Right ventricle myocardium inferior (tissue), 1 donor: Measurements from ENCODE around the gene TESK1. TPM values are rescaled to one million over a fixed set of nuclear protein-coding genes. Genes with fewer than 3 reads are reported as not detected.

Experiments
- ATAC-seq: fragments of 200-7000 bp; cut with Tn5 transposase; one replicate; pipeline ENCODE4 v1.9.1; 2020; ENCODE audit warnings: mild to moderate bottlenecking, moderate library complexity
- DNase-seq: peaks from one replicate; pipeline ENCODE4 v3.0.0; 2021; ENCODE audit errors: missing footprints
- intact Hi-C: fragments of 100-400 bp; cut with DNase I; formaldehyde crosslinking; loops from one replicate; pipeline ENCODE4 v1.11.0; 2022
- long read RNA-seq: library from polyadenylated mRNA; unstranded; transcript quantifications from one replicate; pipeline ENCODE4 v2.0.0, GENCODE V29; 2021
- total RNA-seq: library from RNA; stranded (reverse); fragmentation: NEBNext Ultra II Directional; extraction: Animal tissue kit (Norgen Biotek cat#: 25700); gene quantifications from one replicate; pipeline ENCODE4 v1.2.1, GENCODE V29; 2021
- donor health status: DM: no; HTN: yes; CAD: no; lungs with severe emphysema.

TESK1 gene
- 27.3 TPM for total RNA-seq
- long read RNA-seq, transcript TESK1-201 (10 exons, 2,421 nt), result major isoform, 10 of 21 reads
- long read RNA-seq, partial matches to known transcripts, result 5 of 21 reads
- long read RNA-seq, other reads (novel, unspliced or antisense), result 6 of 21 reads

- intact Hi-C loops, result loop anchor here (2.0 to 5.0 kb wide), 5 partner anchors 42 to 492 kb away; partner anchors contain the start of genes CCDC107 and RMRP
- peak; percentile 86 for DNase-seq
- ATAC-seq, result peak; percentile 57
Measured at GRCh38 chr9:35604578-35605350, at the start of gene TESK1. Gene TESK1, plus strand, starts transcription at chr9:35605262. Its CDS starts 358 bp downstream, at chr9:35605620.

- intact Hi-C loops, result loop anchor here (2.0 to 10.0 kb wide), 2 partner anchors 75 to 441 kb away; partner anchors contain the start of gene ATOSB
- no peak for ATAC-seq
- peak; percentile 67 for DNase-seq
Measured at GRCh38 chr9:35555881-35556280, 49.2 kb upstream of the TESK1 start.

- DNase-seq, result no peak
- intact Hi-C loops, result loop anchor here (10.0 kb wide), 1 partner anchor 442 kb away; the partner anchor contains the start of gene ATOSB
- ATAC-seq, result no peak
Measured at GRCh38 chr9:35556776-35557175, 48.3 kb upstream of the TESK1 start.

GRCh38 chr9:35557320-35557719 is 47.7 kb upstream of the TESK1 start:
- ATAC-seq (no peak), DNase-seq (no peak)
- intact Hi-C loops, result loop anchor here (10.0 kb wide), 1 partner anchor 443 kb away; the partner anchor contains the start of gene ATOSB

GRCh38 chr9:35558185-35558584 is 46.9 kb upstream of the TESK1 start:
- ATAC-seq, result no peak
- intact Hi-C loops, result loop anchor here (10.0 kb wide), 1 partner anchor 443 kb away; the partner anchor contains the start of gene ATOSB
- DNase-seq, result no peak

- intact Hi-C loops, result loop anchor here (5.0 to 10.0 kb wide), 2 partner anchors 42 to 445 kb away; partner anchors contain the start of gene ATOSB
- DNase-seq (no peak), ATAC-seq (no peak)
Measured at GRCh38 chr9:35559792-35560530, 45.1 kb upstream of the TESK1 start.

- no peak for DNase-seq
- ATAC-seq, result peak; percentile 11
- intact Hi-C loops, result loop anchor here (5.0 kb wide), 1 partner anchor 42 kb away; no protein-coding TSS in a partner anchor
Measured at GRCh38 chr9:35560625-35561337, 44.3 kb upstream of the TESK1 start.

GRCh38 chr9:35561468-35562261 is 43.4 kb upstream of the TESK1 start:
- DNase-seq (no peak), ATAC-seq (peak; percentile 1)
- intact Hi-C loops, result loop anchor here (5.0 kb wide), 1 partner anchor 41 kb away; no protein-coding TSS in a partner anchor

GRCh38 chr9:35562895-35563780 is 41.9 kb upstream of the TESK1 start:
- intact Hi-C loops, result loop anchor here (5.0 kb wide), 1 partner anchor 39 kb away; no protein-coding TSS in a partner anchor
- ATAC-seq (peak; percentile 24), DNase-seq (no peak)

GRCh38 chr9:35563791-35564197 is 41.3 kb upstream of the TESK1 start:
- peak; percentile 63 for DNase-seq
- ATAC-seq, result peak; percentile 76
- intact Hi-C loops, result loop anchor here (5.0 kb wide), 1 partner anchor 39 kb away; no protein-coding TSS in a partner anchor

GRCh38 chr9:35564658-35565061 is 40.4 kb upstream of the TESK1 start:
- intact Hi-C loops, result loop anchor here (5.0 kb wide), 1 partner anchor 38 kb away; no protein-coding TSS in a partner anchor
- DNase-seq, result no peak
- peak; percentile 71 for ATAC-seq

- intact Hi-C loops, result no loop called here
- no peak for ATAC-seq
- DNase-seq, result no peak
Measured at GRCh38 chr9:35566417-35566816, 38.6 kb upstream of the TESK1 start.

GRCh38 chr9:35568196-35568595 is 36.9 kb upstream of the TESK1 start:
- no peak for ATAC-seq
- intact Hi-C loops, result no loop called here
- no peak for DNase-seq

GRCh38 chr9:35569206-35569605 is 35.9 kb upstream of the TESK1 start:
- intact Hi-C loops, result no loop called here
- ATAC-seq, result no peak
- DNase-seq, result no peak

- intact Hi-C loops, result no loop called here
- DNase-seq (no peak), ATAC-seq (no peak)
Measured at GRCh38 chr9:35570709-35571504, 34.2 kb upstream of the TESK1 start.

- DNase-seq (no peak), ATAC-seq (no peak)
- intact Hi-C loops, result no loop called here
Measured at GRCh38 chr9:35574578-35575122, 30.4 kb upstream of the TESK1 start.
